Suprapubic skin (tissue), 4 donors: ENCODE results near the gene ATP5PO. TPM values are rescaled to one million over a fixed set of nuclear protein-coding genes. Genes with fewer than 3 reads are reported as not detected.
"Not testable (repeated sequence)": the region's sequence is repeated elsewhere in the genome, so short reads cannot be mapped to it uniquely, and the experiment has no call there.

ENCODE experiments used
- DNase-seq, 2 donors: peaks; one replicate each; pipeline ENCODE4 v3.0.0-alpha.2; 2019; ENCODE audit warnings: low spot score in 2 of 2
- H3K27ac ChIP-seq: fragments of 200-600 bp; sonication (generic); one replicate; pipeline ENCODE4 v1.5.1; 2019
- H3K27me3 ChIP-seq: fragments of 200-600 bp; sonication (generic); one replicate; pipeline ENCODE4 v1.5.1; 2019
- H3K36me3 ChIP-seq: fragments of 200-600 bp; sonication (generic); one replicate; pipeline ENCODE4 v1.5.1; 2019
- H3K4me1 ChIP-seq: fragments of 200-600 bp; sonication (generic); one replicate; pipeline ENCODE4 v1.5.1; 2019
- H3K4me3 ChIP-seq: fragments of 200-600 bp; sonication (generic); one replicate; pipeline ENCODE4 v1.5.1; 2019; ENCODE audit warnings: mild to moderate bottlenecking
- H3K9me3 ChIP-seq: fragments of 200-600 bp; sonication (generic); one replicate; pipeline ENCODE4 v1.5.1; 2019
- EP300 ChIP-seq: sonication (generic); formaldehyde crosslinking; IDR thresholded peaks from one replicate; pipeline ENCODE4 v1.6.1; 2017; ENCODE audit warnings: antibody characterized with exemption
- POLR2A ChIP-seq, 2 donors: fragments of 450-650 bp; IDR thresholded peaks; one replicate each; pipeline ENCODE4 v1.6.1; 2017; ENCODE audit warnings: antibody characterized with exemption in 2 of 2, mild to moderate bottlenecking in 2 of 2, moderate library complexity in 2 of 2
- POLR2AphosphoS5 ChIP-seq, 3 donors: sonication (generic); formaldehyde crosslinking; IDR thresholded peaks; one replicate each; pipeline ENCODE4 v1.6.1; 2017; ENCODE audit warnings: antibody characterized with exemption in 3 of 3
- WGBS: methylation state at CpG from one replicate; pipeline ENCODE4 v1.1.5; 2018; 5-methylcytosine and 5-hydroxymethylcytosine counted together
- total RNA-seq, 4 donors: library from RNA; depleted of rRNA; stranded (reverse); fragments of >200 nt; gene quantifications; one replicate each; pipeline ENCODE4 v1.1.0, GENCODE V29; 2016
- TF ChIP-seq, protein P1 (sequence below), 2 donors: fragments of 200-600 bp in 1 of 2; fragments of 450-650 bp in 1 of 2; sonication (generic) in 1 of 2; IDR thresholded peaks; one replicate each; pipeline ENCODE4 v1.5.1; 2016 to 2019; ENCODE audit warnings: antibody characterized with exemption in 2 of 2, mild to moderate bottlenecking in 1 of 2, moderate library complexity in 1 of 2

The ATP5PO gene
- total RNA-seq, 4 donors from 2014 or later, result 121 to 182 (median 159) TPM

- 74% methylated on average over 4 of the region's 4 CpGs for WGBS
These were observed 42.6 kb downstream of the ATP5PO start for GRCh38 chr21:33872881-33873515.

GRCh38 chr21:33871171-33871570 lies 44.4 kb downstream of the ATP5PO start:
- no peaks in the 10 kb centered on the region for H3K4me1 ChIP-seq
- 85% methylated on average over 5 of the region's 5 CpGs for WGBS
- TF ChIP-seq EP300 (no peak), POLR2A (IDR thresholded peaks at IDR 0.05) (no peak), POLR2AphosphoS5 (IDR thresholded peaks at IDR 0.05) (no peak)
- TF ChIP-seq, protein P1, sequence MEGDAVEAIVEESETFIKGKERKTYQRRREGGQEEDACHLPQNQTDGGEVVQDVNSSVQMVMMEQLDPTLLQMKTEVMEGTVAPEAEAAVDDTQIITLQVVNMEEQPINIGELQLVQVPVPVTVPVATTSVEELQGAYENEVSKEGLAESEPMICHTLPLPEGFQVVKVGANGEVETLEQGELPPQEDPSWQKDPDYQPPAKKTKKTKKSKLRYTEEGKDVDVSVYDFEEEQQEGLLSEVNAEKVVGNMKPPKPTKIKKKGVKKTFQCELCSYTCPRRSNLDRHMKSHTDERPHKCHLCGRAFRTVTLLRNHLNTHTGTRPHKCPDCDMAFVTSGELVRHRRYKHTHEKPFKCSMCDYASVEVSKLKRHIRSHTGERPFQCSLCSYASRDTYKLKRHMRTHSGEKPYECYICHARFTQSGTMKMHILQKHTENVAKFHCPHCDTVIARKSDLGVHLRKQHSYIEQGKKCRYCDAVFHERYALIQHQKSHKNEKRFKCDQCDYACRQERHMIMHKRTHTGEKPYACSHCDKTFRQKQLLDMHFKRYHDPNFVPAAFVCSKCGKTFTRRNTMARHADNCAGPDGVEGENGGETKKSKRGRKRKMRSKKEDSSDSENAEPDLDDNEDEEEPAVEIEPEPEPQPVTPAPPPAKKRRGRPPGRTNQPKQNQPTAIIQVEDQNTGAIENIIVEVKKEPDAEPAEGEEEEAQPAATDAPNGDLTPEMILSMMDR (IDR thresholded peaks at IDR 0.05), result no peak
- DNase-seq, result no peak
- no peaks in the 10 kb centered on the region for H3K27me3 ChIP-seq
- H3K36me3 ChIP-seq, result no peaks in the 10 kb centered on the region
- H3K27ac ChIP-seq, result no peak overlapping the region
- H3K9me3 ChIP-seq, result no peaks in the 10 kb centered on the region
- H3K4me3 ChIP-seq, result no peak overlapping the region

More at GRCh38 chr21:33872881-33873515, 42.6 kb downstream of the ATP5PO start:
- Histone ChIP-seq H3K4me1 (no peaks in the 10 kb centered on the region), H3K27ac (no peak overlapping the region), H3K9me3 (no peaks in the 10 kb centered on the region), H3K4me3 (no peak overlapping the region), H3K27me3 (no peaks in the 10 kb centered on the region), H3K36me3 (no peaks in the 10 kb centered on the region)
- no peak for TF ChIP-seq POLR2AphosphoS5 (IDR thresholded peaks at IDR 0.05)
- TF ChIP-seq POLR2A (IDR thresholded peaks at IDR 0.05), result no peak
- TF ChIP-seq, protein P1 (IDR thresholded peaks at IDR 0.05), result no peak
- TF ChIP-seq EP300, result no peak
- no peak for DNase-seq

GRCh38 chr21:33870768-33871167 lies 44.8 kb downstream of the ATP5PO start:
- Histone ChIP-seq H3K36me3 (no peaks in the 10 kb centered on the region), H3K27me3 (no peaks in the 10 kb centered on the region), H3K9me3 (no peaks in the 10 kb centered on the region), H3K27ac (no peak overlapping the region), H3K4me1 (no peaks in the 10 kb centered on the region), H3K4me3 (no peak overlapping the region)
- no peak for DNase-seq
- 90% methylated on average over 4 of the region's 4 CpGs for WGBS
- no peak for TF ChIP-seq POLR2A (IDR thresholded peaks at IDR 0.05)
- TF ChIP-seq, protein P1 (IDR thresholded peaks at IDR 0.05), result no peak
- no peak for TF ChIP-seq EP300
- no peak for TF ChIP-seq POLR2AphosphoS5 (IDR thresholded peaks at IDR 0.05)

- Histone ChIP-seq H3K4me1 (no peaks in the 10 kb centered on the region), H3K4me3 (no peak overlapping the region), H3K36me3 (no peaks in the 10 kb centered on the region), H3K9me3 (no peaks in the 10 kb centered on the region), H3K27me3 (no peaks in the 10 kb centered on the region), H3K27ac (no peak overlapping the region)
- TF ChIP-seq EP300, result no peak
- TF ChIP-seq POLR2A (IDR thresholded peaks at IDR 0.05), result no peak
- TF ChIP-seq, protein P1 (IDR thresholded peaks at IDR 0.05), result no peak
- TF ChIP-seq POLR2AphosphoS5 (IDR thresholded peaks at IDR 0.05), result no peak
- no peak for DNase-seq
These were observed 45.7 kb downstream of the ATP5PO start for GRCh38 chr21:33869873-33870272.

DNA sequence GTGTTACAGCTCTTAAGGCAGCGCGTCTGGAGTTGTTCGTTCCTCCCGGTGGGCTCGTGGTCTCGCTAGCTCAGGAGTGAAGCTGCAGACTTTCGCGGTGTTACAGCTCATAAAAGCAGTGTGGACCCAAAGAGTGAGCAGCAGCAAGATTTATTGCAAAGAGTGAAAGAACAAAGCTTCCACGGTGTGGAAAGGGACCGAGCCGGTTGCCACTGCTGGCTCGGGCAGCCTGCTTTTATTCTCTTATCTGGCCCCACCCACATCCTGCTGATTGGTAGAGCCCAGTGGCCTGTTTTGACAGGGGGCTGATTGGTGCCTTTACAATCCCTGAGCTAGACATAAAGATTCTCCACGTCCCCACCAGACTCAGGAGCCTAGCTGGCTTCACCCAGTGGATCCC lies 47.7 kb downstream of the ATP5PO start:
- H3K9me3 ChIP-seq, H3K27me3 ChIP-seq, DNase-seq, H3K36me3 ChIP-seq, H3K27ac ChIP-seq, H3K4me3 ChIP-seq, H3K4me1 ChIP-seq: not testable (repeated sequence)
- WGBS, result 70% methylated on average over 12 of the region's 13 CpGs

GRCh38 chr21:33866826-33867225 lies 48.8 kb downstream of the ATP5PO start:
- TF ChIP-seq POLR2A (IDR thresholded peaks at IDR 0.05) (no peak), EP300 (no peak), POLR2AphosphoS5 (IDR thresholded peaks at IDR 0.05) (no peak)
- TF ChIP-seq, protein P1 (IDR thresholded peaks at IDR 0.05), result no peak
- 79% methylated on average over 2 of the region's 2 CpGs for WGBS
- Histone ChIP-seq H3K27me3 (no peaks in the 10 kb centered on the region), H3K27ac (peak overlapping the region; percentile 14), H3K4me3 (no peak overlapping the region), H3K4me1 (no peaks in the 10 kb centered on the region), H3K36me3 (no peaks in the 10 kb centered on the region), H3K9me3 (no peaks in the 10 kb centered on the region)
- DNase-seq, result no peak
